ENCODE data around the gene DCBLD1.

- no peak for TF ChIP-seq CTCF (optimal IDR thresholded peaks at IDR 0.05 in 1 of 3, IDR thresholded peaks at IDR 0.05 in 1 of 3, conservative IDR thresholded peaks at IDR 0.05 in 1 of 3; ENCODE audit: extremely low read depth in 1 of 3, insufficient read depth in 2 of 3, low read length in 3 of 3)
- no peak for TF ChIP-seq EZH2 (IDR thresholded peaks at IDR 0.05; ENCODE audit: low read length)
Measured at GRCh38 chr6:117512987-117513573, 30.6 kb downstream of the DCBLD1 start.

Data from keratinocyte (primary cell).